K562 (cell line): ENCODE results near the gene CENPP. TPM values are rescaled to one million over a fixed set of nuclear protein-coding genes. Genes with fewer than 3 reads are reported as not detected.

Experiments
- ATAC-seq: fragments of 200-7000 bp; cut with Tn5 transposase; 3 replicates; pipeline ENCODE4 v1.9.1; 2020; ENCODE audit warnings: moderate library complexity
- BruUV-seq: library from RNA; stranded (reverse); fragments of 400-500 nt; replicated peaks from 2 replicates; lab custom pipeline; 2021; lab: Mats Ljungman, UMichigan
- CTCF ChIA-PET: fragments of 300-600 bp; formaldehyde crosslinking; extraction: SDS; loops from one replicate; lab custom pipeline; 2021; ENCODE audit warnings: low intra/inter-chr PET ratio; lab: Yijun Ruan, JAX
- POLR2A ChIA-PET: fragments of 300-600, 350-650 bp; sonication (Branson Sonifier 250); formaldehyde crosslinking; extraction: SDS; loops from one replicate; lab custom pipeline; 2021; ENCODE audit warnings: antibody characterized with exemption, inconsistent platforms; lab: Yijun Ruan, JAX
- DNase-seq, 4 experiments: peaks; one replicate each; pipeline versions ENCODE4 v3.0.0 to v3.0.0-alpha.2; 2011 to 2018; ENCODE audit warnings: low spot score in 3 of 4, mixed read lengths in 3 of 4; ENCODE audit errors: extremely low read depth in 1 of 4
- FAIRE-seq: peaks from 2 replicates; lab custom pipeline; 2011; peaks lifted over from hg19 to GRCh38; lab: Jason Lieb, UNC
- H2AFZ ChIP-seq: 2 replicates; pipeline ENCODE4 v1.6.0; 2011; ENCODE audit warnings: low read depth, low read length, control low read depth, inconsistent platforms
- H3K27ac ChIP-seq: fragments of 200-600 bp; 3 replicates; pipeline ENCODE4 v1.8.0; 2011; ENCODE audit warnings: low read depth, mild to moderate bottlenecking, control low read depth, inconsistent platforms, low read length, moderate library complexity, mixed read lengths; ENCODE audit errors: extremely low read depth
- H3K27me3 ChIP-seq, 2 experiments: fragments of 300-600 bp in 1 of 2; 2 replicates in 1 of 2; 3 replicates in 1 of 2; pipeline versions ENCODE4 v1.6.0 to v1.8.0; 2011; ENCODE audit warnings: inconsistent platforms in 2 of 2, low read length in 2 of 2, mild to moderate bottlenecking in 1 of 2, mixed read lengths in 1 of 2, moderate library complexity in 1 of 2; ENCODE audit not compliant: control insufficient read depth in 2 of 2, insufficient read depth in 2 of 2
- H3K36me3 ChIP-seq: fragments of 300-600 bp; 3 replicates; pipeline ENCODE4 v1.8.0; 2011; ENCODE audit warnings: mild to moderate bottlenecking, low read length, inconsistent platforms; ENCODE audit not compliant: control insufficient read depth, insufficient read depth
- H3K4me1 ChIP-seq, 2 experiments: fragments of 200-600 bp in 1 of 2; replicated peaks in 1 of 2; 2 replicates in 1 of 2; 3 replicates in 1 of 2; pipeline versions ENCODE4 v1.5.1 to v1.8.0; 2011; ENCODE audit warnings: inconsistent platforms in 2 of 2, low read length in 2 of 2, mild to moderate bottlenecking in 1 of 2, mixed read lengths in 1 of 2, moderate library complexity in 1 of 2; ENCODE audit not compliant: control insufficient read depth in 2 of 2, insufficient read depth in 2 of 2
- H3K4me2 ChIP-seq: 2 replicates; pipeline ENCODE4 v1.6.1; 2011; ENCODE audit warnings: low read length, control low read depth, inconsistent platforms, mixed read lengths; ENCODE audit not compliant: insufficient read depth
- H3K4me3 ChIP-seq: fragments of 200-600 bp; sonication (generic), shearing (Covaris generic); 2 replicates; pipeline ENCODE4 v1.5.1; 2016; ENCODE audit warnings: control low read depth, inconsistent platforms
- H3K79me2 ChIP-seq: fragments of 200-600 bp; 3 replicates; pipeline ENCODE4 v1.8.0; 2011; ENCODE audit warnings: low read length, inconsistent platforms; ENCODE audit not compliant: control insufficient read depth, insufficient read depth
- H3K9ac ChIP-seq, 2 experiments: 2 replicates each; pipeline versions ENCODE4 v1.6.0 to v1.6.1; 2011; ENCODE audit warnings: low read depth in 2 of 2, low read length in 2 of 2, control low read depth in 1 of 2, inconsistent platforms in 1 of 2, mild to moderate bottlenecking in 1 of 2, mixed read lengths in 1 of 2; ENCODE audit not compliant: insufficient read depth in 1 of 2
- H3K9me1 ChIP-seq: one replicate; pipeline ENCODE4 v1.6.0; 2011; ENCODE audit warnings: inconsistent platforms, mild to moderate bottlenecking, low read length, moderate library complexity; ENCODE audit not compliant: control insufficient read depth, insufficient read depth
- H3K9me3 ChIP-seq: replicated peaks from 2 replicates; pipeline ENCODE4 v1.5.1; 2011; ENCODE audit warnings: low read depth, low read length, inconsistent platforms; ENCODE audit not compliant: control insufficient read depth, insufficient read depth
- H4K20me1 ChIP-seq: replicated peaks from 2 replicates; pipeline ENCODE4 v1.6.1; 2011; ENCODE audit warnings: low read length, inconsistent platforms, mixed read lengths; ENCODE audit not compliant: control insufficient read depth, insufficient read depth
- HDAC6 ChIP-seq: IDR thresholded peaks from 2 replicates; pipeline ENCODE4 v1.6.1; 2012; ENCODE audit warnings: low read depth, mild to moderate bottlenecking, control low read depth, inconsistent platforms, low read length, moderate library complexity
- PRPF4 ChIP-seq: fragments of 200-400 bp; formaldehyde crosslinking; IDR thresholded peaks from one replicate; pipeline ENCODE4 v1.6.1; 2017; ENCODE audit warnings: low read length, low read depth, mild to moderate bottlenecking; ENCODE audit not compliant: insufficient read depth, poor library complexity, severe bottlenecking
- ZBTB26 ChIP-seq: fragments of 450-650 bp; formaldehyde crosslinking; IDR thresholded peaks from 2 replicates; pipeline ENCODE4 v1.4.0; 2022; ENCODE audit warnings: missing genetic modification characterization
- ZNF644 ChIP-seq: fragments of 200-800 bp; sonication (Bioruptor generic); IDR thresholded peaks from 2 replicates; pipeline ENCODE4 v1.6.1; 2016; ENCODE audit warnings: low read depth, missing genetic modification characterization, missing compliant biosample characterization
- WGBS: fragments of 100-300 bp; shearing (Covaris generic); methylation state at CpG from one replicate; pipeline ENCODE4 v1.1.6; 2016; ENCODE audit warnings: low coverage, mixed read lengths; ENCODE audit not compliant: insufficient coverage; ENCODE audit errors: missing lambda C conversion rate; 5-methylcytosine and 5-hydroxymethylcytosine counted together
- in situ Hi-C: fragments of 300-500 bp; cut with MboI; formaldehyde crosslinking; loops from 4 replicates; pipeline ENCODE4 v1.15.0; 2018; ENCODE audit warnings: inconsistent platforms, mixed read lengths
- intact Hi-C: fragments of 100-400 bp; cut with micrococcal nuclease; formaldehyde crosslinking; loops from 2 replicates; pipeline ENCODE4 v1.14.2; 2022
- polyA plus RNA-seq, 8 experiments: library from polyadenylated mRNA; depleted of rRNA in 4 of 8; stranded (reverse) in 5 of 8; unstranded in 3 of 8; fragments of >200 nt; fragmentation: Nextera tagmentation in 2 of 8; fragmentation: Illumina TruSeq in 1 of 8; extraction: Ambion mirVana in 2 of 8; extraction: Trizol in 1 of 8; gene quantifications; 2 replicates each; pipeline versions ENCODE4 v1.2.1 to v1.2.3, GENCODE V29; 2011 to 2014; ENCODE audit warnings: inconsistent platforms in 1 of 8, missing spikeins in 1 of 8
- total RNA-seq, 7 experiments: library from RNA; depleted of rRNA in 6 of 7; stranded (reverse); fragments of >200 nt in 6 of 7; fragmentation: Illumina TruSeq in 2 of 7; extraction: Trizol in 2 of 7; gene quantifications; 2 replicates each; pipeline versions ENCODE4 v1.2.1 to v1.2.3, GENCODE V29; 2011 to 2021; ENCODE audit warnings: low replicate concordance in 1 of 7
- TF ChIP-seq, protein P1 (sequence below): fragments of 450-650 bp; IDR thresholded peaks from one replicate; pipeline ENCODE4 v1.6.1; 2018; ENCODE audit warnings: mild to moderate bottlenecking, moderate library complexity; ENCODE audit not compliant: partially characterized antibody
- TF ChIP-seq, protein P2 (sequence below): fragments of 450-650 bp; IDR thresholded peaks from 2 replicates; pipeline ENCODE4 v1.6.1; 2018; ENCODE audit not compliant: partially characterized antibody
- TF ChIP-seq, protein P3 (sequence below): fragments of 450-650 bp; IDR thresholded peaks from 2 replicates; pipeline ENCODE4 v1.6.1; 2017; ENCODE audit warnings: antibody characterized with exemption, mild to moderate bottlenecking

Gene CENPP
- total and polyA plus RNA-seq, 9 of the 15 experiments (the other 6 are each of a cell fraction or from before 2014, with no cell fraction given) = 8.0 to 28.5 (median 17.9) TPM

DNA sequence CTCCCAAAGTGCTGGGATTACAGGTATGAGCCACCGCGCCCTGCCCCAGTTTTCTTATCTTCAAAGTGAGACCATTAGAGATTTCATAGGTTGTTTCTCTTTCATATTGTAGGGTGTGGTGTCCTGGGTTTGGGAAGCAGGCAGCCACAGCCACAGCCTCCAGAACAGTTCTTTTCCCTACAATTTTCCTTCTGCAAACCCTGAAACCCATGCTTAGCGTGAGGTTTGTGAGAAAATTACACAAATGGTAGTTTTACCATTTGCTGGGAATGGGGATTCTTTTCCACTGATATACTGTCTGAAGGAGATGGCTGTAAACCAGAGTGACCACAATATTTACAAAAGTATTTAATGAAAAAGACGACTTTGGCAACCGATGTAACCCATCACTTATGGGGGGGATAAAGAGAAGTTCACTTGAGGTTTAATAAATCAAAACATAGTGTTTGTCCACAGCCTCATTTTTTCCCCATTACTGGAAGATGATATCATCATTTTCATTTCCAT lies 236.8 kb downstream of the CENPP start:
- Histone ChIP-seq H3K27me3 (no peaks in the 10 kb centered on the region), H3K79me2 (no peaks in the 10 kb centered on the region), H2AFZ (no peak overlapping the region), H3K9me3 (no peaks in the 10 kb centered on the region), H3K4me2 (no peak overlapping the region)
- intact Hi-C loops = no loop called here
- DNase-seq (no peak), FAIRE-seq (no peak), ATAC-seq (no peak)
- TF ChIP-seq PRPF4 (no peak), ZNF644 (tag) (no peak), ZBTB26 (CRISPR knock-in tag) (no peak), HDAC6 (no peak)
- TF ChIP-seq, protein P1, sequence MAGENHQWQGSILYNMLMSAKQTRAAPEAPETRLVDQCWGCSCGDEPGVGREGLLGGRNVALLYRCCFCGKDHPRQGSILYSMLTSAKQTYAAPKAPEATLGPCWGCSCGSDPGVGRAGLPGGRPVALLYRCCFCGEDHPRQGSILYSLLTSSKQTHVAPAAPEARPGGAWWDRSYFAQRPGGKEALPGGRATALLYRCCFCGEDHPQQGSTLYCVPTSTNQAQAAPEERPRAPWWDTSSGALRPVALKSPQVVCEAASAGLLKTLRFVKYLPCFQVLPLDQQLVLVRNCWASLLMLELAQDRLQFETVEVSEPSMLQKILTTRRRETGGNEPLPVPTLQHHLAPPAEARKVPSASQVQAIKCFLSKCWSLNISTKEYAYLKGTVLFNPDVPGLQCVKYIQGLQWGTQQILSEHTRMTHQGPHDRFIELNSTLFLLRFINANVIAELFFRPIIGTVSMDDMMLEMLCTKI = no peak
- TF ChIP-seq, protein P2, sequence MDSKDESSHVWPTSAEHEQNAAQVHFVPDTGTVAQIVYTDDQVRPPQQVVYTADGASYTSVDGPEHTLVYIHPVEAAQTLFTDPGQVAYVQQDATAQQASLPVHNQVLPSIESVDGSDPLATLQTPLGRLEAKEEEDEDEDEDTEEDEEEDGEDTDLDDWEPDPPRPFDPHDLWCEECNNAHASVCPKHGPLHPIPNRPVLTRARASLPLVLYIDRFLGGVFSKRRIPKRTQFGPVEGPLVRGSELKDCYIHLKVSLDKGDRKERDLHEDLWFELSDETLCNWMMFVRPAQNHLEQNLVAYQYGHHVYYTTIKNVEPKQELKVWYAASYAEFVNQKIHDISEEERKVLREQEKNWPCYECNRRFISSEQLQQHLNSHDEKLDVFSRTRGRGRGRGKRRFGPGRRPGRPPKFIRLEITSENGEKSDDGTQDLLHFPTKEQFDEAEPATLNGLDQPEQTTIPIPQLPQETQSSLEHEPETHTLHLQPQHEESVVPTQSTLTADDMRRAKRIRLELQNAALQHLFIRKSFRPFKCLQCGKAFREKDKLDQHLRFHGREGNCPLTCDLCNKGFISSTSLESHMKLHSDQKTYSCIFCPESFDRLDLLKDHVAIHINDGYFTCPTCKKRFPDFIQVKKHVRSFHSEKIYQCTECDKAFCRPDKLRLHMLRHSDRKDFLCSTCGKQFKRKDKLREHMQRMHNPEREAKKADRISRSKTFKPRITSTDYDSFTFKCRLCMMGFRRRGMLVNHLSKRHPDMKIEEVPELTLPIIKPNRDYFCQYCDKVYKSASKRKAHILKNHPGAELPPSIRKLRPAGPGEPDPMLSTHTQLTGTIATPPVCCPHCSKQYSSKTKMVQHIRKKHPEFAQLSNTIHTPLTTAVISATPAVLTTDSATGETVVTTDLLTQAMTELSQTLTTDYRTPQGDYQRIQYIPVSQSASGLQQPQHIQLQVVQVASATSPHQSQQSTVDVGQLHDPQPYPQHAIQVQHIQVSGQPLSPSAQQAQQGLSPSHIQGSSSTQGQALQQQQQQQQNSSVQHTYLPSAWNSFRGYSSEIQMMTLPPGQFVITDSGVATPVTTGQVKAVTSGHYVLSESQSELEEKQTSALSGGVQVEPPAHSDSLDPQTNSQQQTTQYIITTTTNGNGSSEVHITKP = no peak
- TF ChIP-seq, protein P3, sequence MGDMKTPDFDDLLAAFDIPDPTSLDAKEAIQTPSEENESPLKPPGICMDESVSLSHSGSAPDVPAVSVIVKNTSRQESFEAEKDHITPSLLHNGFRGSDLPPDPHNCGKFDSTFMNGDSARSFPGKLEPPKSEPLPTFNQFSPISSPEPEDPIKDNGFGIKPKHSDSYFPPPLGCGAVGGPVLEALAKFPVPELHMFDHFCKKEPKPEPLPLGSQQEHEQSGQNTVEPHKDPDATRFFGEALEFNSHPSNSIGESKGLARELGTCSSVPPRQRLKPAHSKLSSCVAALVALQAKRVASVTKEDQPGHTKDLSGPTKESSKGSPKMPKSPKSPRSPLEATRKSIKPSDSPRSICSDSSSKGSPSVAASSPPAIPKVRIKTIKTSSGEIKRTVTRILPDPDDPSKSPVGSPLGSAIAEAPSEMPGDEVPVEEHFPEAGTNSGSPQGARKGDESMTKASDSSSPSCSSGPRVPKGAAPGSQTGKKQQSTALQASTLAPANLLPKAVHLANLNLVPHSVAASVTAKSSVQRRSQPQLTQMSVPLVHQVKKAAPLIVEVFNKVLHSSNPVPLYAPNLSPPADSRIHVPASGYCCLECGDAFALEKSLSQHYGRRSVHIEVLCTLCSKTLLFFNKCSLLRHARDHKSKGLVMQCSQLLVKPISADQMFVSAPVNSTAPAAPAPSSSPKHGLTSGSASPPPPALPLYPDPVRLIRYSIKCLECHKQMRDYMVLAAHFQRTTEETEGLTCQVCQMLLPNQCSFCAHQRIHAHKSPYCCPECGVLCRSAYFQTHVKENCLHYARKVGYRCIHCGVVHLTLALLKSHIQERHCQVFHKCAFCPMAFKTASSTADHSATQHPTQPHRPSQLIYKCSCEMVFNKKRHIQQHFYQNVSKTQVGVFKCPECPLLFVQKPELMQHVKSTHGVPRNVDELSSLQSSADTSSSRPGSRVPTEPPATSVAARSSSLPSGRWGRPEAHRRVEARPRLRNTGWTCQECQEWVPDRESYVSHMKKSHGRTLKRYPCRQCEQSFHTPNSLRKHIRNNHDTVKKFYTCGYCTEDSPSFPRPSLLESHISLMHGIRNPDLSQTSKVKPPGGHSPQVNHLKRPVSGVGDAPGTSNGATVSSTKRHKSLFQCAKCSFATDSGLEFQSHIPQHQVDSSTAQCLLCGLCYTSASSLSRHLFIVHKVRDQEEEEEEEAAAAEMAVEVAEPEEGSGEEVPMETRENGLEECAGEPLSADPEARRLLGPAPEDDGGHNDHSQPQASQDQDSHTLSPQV = no peak
- TF ChIP-seq, all 486 proteins: peak for 0
- no peak overlapping the region for H3K27ac ChIP-seq
- H3K36me3 ChIP-seq = no peaks in the 10 kb centered on the region
- H3K4me1 ChIP-seq = peaks cover 11 to 17% of the 10 kb centered on the region in 2 experiments; a peak in 3 of 5 replicates
- in situ Hi-C loops = no loop called here
- H3K4me3 ChIP-seq = no peak overlapping the region
- no peaks in the 10 kb centered on the region for H4K20me1 ChIP-seq
- no peaks in the 10 kb centered on the region for H3K9me1 ChIP-seq
- H3K9ac ChIP-seq = no peak overlapping the region
- BruUV-seq = no TSS peak
- CTCF ChIA-PET = interaction anchor here (0.6 kb wide), 1 partner anchor 424 kb away, joined by 3 read pairs; no protein-coding TSS in a partner anchor
- POLR2A ChIA-PET = no interaction called here
- whole genome bisulfite sequencing = 60% methylated on average over 5 of the region's 5 CpGs
